Gastroesophageal sphincter (tissue), 4 donors: ENCODE data around the gene CHMP1B. TPM values are rescaled to one million over a fixed set of nuclear protein-coding genes. Genes with fewer than 3 reads are reported as not detected.
"Not testable (repeated sequence)": the region's sequence is repeated elsewhere in the genome, so short reads cannot be mapped to it uniquely, and the experiment has no call there.

ENCODE experiments used
- ATAC-seq: fragments of 150-250 bp; one replicate; pipeline ENCODE4 v1.9.1; 2016; ENCODE audit warnings: mild to moderate bottlenecking, moderate library complexity
- H3K27ac ChIP-seq, 4 donors: fragments of 200-600 bp; sonication (generic) in 3 of 4; 1 replicate in 3 of 4; 2 replicates in 1 of 4; pipeline ENCODE4 v1.5.1; 2016 to 2019
- H3K27me3 ChIP-seq: fragments of 200-600 bp; sonication (generic); one replicate; pipeline ENCODE4 v1.5.1; 2019
- H3K36me3 ChIP-seq, 2 donors: fragments of 200-600 bp; sonication (generic); one replicate each; pipeline ENCODE4 v1.5.1; 2019; ENCODE audit warnings: control low read depth in 1 of 2
- H3K4me1 ChIP-seq, 3 donors: fragments of 200-600 bp; sonication (generic); 1 replicate in 2 of 3; 2 replicates in 1 of 3; pipeline ENCODE4 v1.5.1; 2016 to 2019; ENCODE audit warnings: control low read depth in 2 of 3
- H3K4me3 ChIP-seq, 2 donors: fragments of 200-600 bp; sonication (generic); one replicate each; pipeline ENCODE4 v1.5.1; 2019; ENCODE audit warnings: mild to moderate bottlenecking in 1 of 2, moderate library complexity in 1 of 2
- H3K9me3 ChIP-seq, 3 donors: fragments of 200-600 bp; sonication (generic); one replicate each; pipeline ENCODE4 v1.5.1; 2017 to 2019; ENCODE audit warnings: control low read depth in 2 of 3
- CTCF ChIP-seq, 4 experiments: fragments of 200-600 bp in 2 of 4; fragments of 450-650 bp in 2 of 4; sonication (generic) in 1 of 4; IDR thresholded peaks; one replicate each; pipeline ENCODE4 v1.5.1; 2017 to 2019; ENCODE audit warnings: antibody characterized with exemption in 4 of 4, mild to moderate bottlenecking in 2 of 4, moderate library complexity in 2 of 4
- EP300 ChIP-seq: sonication (generic); formaldehyde crosslinking; IDR thresholded peaks from one replicate; pipeline ENCODE4 v1.6.1; 2017; ENCODE audit warnings: antibody characterized with exemption, mild to moderate bottlenecking
- POLR2A ChIP-seq, 2 donors: fragments of 450-650 bp; IDR thresholded peaks; one replicate each; pipeline ENCODE4 v1.6.1; 2017; ENCODE audit warnings: antibody characterized with exemption in 2 of 2, mild to moderate bottlenecking in 2 of 2, moderate library complexity in 1 of 2
- POLR2AphosphoS5 ChIP-seq: sonication (generic); formaldehyde crosslinking; IDR thresholded peaks from one replicate; pipeline ENCODE4 v1.6.1; 2017; ENCODE audit warnings: antibody characterized with exemption
- WGBS, 2 donors: methylation state at CpG; one replicate each; pipeline ENCODE4 v1.1.5; 2018; ENCODE audit warnings: low coverage in 1 of 2; 5-methylcytosine and 5-hydroxymethylcytosine counted together
- total RNA-seq, 4 donors: library from RNA; depleted of rRNA; stranded (reverse); fragments of >200 nt; gene quantifications; one replicate each; pipeline ENCODE4 v1.1.0, GENCODE V29; 2016

CHMP1B gene
- total RNA-seq, 4 donors from 2014 or later: 46.0 to 71.6 (median 52.8) TPM

- ATAC-seq: no peak
- Histone ChIP-seq H3K27ac (no peak overlapping the region), H3K4me1 (no peaks in the 10 kb centered on the region), H3K9me3 (no peaks in the 10 kb centered on the region), H3K4me3 (no peak overlapping the region), H3K36me3 (peaks cover 0 to 100% of the 10 kb centered on the region in 2 donors), H3K27me3 (no peaks in the 10 kb centered on the region)
- TF ChIP-seq CTCF (IDR thresholded peaks at IDR 0.05) (no peak), POLR2A (IDR thresholded peaks at IDR 0.05) (no peak), POLR2AphosphoS5 (no peak), EP300 (no peak)
- WGBS, 2 donors: 94 to 98% methylated on average over 2 of the region's 2 CpGs
These were observed 37.5 kb downstream of the CHMP1B start for GRCh38 chr18:11888726-11889125.

- Histone ChIP-seq H3K9me3 (no peaks in the 10 kb centered on the region), H3K27me3 (no peaks in the 10 kb centered on the region), H3K36me3 (peaks cover 0 to 99% of the 10 kb centered on the region in 2 donors), H3K4me3 (no peak overlapping the region), H3K4me1 (no peaks in the 10 kb centered on the region), H3K27ac (no peak overlapping the region)
- WGBS, 2 donors: 93 to 100% methylated on average over 4 to 5 of the region's 5 CpGs
- TF ChIP-seq EP300: no peak
- no peak for TF ChIP-seq POLR2A (IDR thresholded peaks at IDR 0.05)
- no peak for TF ChIP-seq CTCF (IDR thresholded peaks at IDR 0.05)
- no peak for TF ChIP-seq POLR2AphosphoS5
- ATAC-seq: no peak
These were observed 38.1 kb downstream of the CHMP1B start for GRCh38 chr18:11889284-11889683.

- TF ChIP-seq EP300: no peak
- TF ChIP-seq CTCF (IDR thresholded peaks at IDR 0.05): no peak
- no peak for TF ChIP-seq POLR2A (IDR thresholded peaks at IDR 0.05)
- no peak for TF ChIP-seq POLR2AphosphoS5
- Histone ChIP-seq H3K4me3 (no peak overlapping the region), H3K27ac (no peak overlapping the region), H3K36me3 (peaks cover 0 to 97% of the 10 kb centered on the region in 2 donors), H3K9me3 (no peaks in the 10 kb centered on the region), H3K4me1 (no peaks in the 10 kb centered on the region), H3K27me3 (no peaks in the 10 kb centered on the region)
- WGBS, 2 donors: 80 to 100% methylated on average over 1 of the region's 9 CpGs
- ATAC-seq: no peak
These were observed 40.5 kb downstream of the CHMP1B start for GRCh38 chr18:11891737-11892136.

GRCh38 chr18:11892438-11892837 lies 41.2 kb downstream of the CHMP1B start:
- not testable (repeated sequence) for H3K27me3 ChIP-seq, H3K4me1 ChIP-seq, H3K27ac ChIP-seq, H3K9me3 ChIP-seq, ATAC-seq, H3K4me3 ChIP-seq
- H3K36me3 ChIP-seq: peaks cover 0 to 91% of the 10 kb centered on the region in 2 donors
- WGBS, 2 donors: 83% methylated on average over 7 of the region's 7 CpGs

- H3K36me3 ChIP-seq: peaks cover 0 to 64% of the 10 kb centered on the region in 2 donors
- no peak overlapping the region for H3K4me3 ChIP-seq
- TF ChIP-seq POLR2AphosphoS5 (no peak), POLR2A (IDR thresholded peaks at IDR 0.05) (no peak), CTCF (IDR thresholded peaks at IDR 0.05) (no peak), EP300 (no peak)
- H3K27me3 ChIP-seq: no peaks in the 10 kb centered on the region
- H3K27ac ChIP-seq: no peak overlapping the region
- no peaks in the 10 kb centered on the region for H3K9me3 ChIP-seq
- no peaks in the 10 kb centered on the region for H3K4me1 ChIP-seq
- WGBS, 2 donors: 0 to 100% methylated on average over 1 of the region's 1 CpG
- no peak for ATAC-seq
These were observed 46.6 kb downstream of the CHMP1B start for GRCh38 chr18:11897781-11898180.
